ENCODE measurements around the gene IPCEF1. TPM values are rescaled to one million over a fixed set of nuclear protein-coding genes. Genes with fewer than 3 reads are reported as not detected.
A peak's percentile ranks its signal among the peaks of the same experiment; 100 is the strongest.

Gene IPCEF1
- total RNA-seq, 1 donor from 2014 or later, result 18.8 TPM

DNA sequence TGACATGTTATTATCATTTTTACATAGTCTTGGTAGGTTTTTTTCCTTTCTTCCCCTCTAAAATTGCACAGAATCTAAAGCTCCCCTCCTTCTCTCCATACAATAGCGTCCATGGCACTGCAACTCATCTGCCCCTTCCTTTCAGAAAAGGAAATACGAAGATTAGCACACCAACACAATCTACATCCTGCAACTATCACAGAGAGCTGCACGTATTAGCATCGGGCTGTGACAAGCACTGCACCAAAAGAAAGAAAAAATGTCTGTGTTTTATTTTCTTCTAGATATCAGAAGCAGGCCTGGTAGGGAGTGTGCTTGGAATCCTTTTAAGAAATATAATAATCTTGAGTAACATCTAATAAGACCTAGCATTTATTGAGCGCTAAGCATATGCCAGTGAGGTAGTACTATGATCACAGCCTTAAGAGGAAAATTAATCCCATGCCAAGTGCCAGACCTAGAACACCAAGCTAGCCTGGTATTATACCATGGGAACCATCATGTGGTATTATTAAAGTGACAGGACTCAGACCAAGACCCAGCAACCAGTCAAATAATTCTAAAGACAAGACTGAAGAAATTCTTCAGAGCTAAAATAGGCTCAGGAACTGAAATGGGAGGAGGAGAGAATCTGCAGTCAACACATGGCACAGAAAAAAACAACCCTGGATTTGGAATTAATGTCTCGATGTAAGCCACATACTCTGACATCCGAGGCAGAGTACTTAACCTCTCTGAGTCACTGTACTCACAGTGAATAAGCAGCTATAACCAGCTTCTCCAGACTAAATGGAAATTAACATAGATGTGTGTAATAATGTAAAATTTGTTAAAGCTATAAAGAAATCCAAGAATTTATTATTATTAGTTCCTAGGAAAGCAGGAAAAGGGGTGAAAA is 124.3 kb downstream of the IPCEF1 start:
- peak overlapping the region; percentile 85 for H3K27ac Mint-ChIP-seq (ENCODE audit: unreplicated experiment)
- H3K36me3 Mint-ChIP-seq (ENCODE audit: low read depth, unreplicated experiment), result peaks cover 5% of the 10 kb centered on the region
- H3K4me3 Mint-ChIP-seq (ENCODE audit: unreplicated experiment), result peak overlapping the region; percentile 9
- H3K4me1 Mint-ChIP-seq (ENCODE audit: unreplicated experiment), result peaks cover 29% of the 10 kb centered on the region
- TF ChIP-seq, protein P1, sequence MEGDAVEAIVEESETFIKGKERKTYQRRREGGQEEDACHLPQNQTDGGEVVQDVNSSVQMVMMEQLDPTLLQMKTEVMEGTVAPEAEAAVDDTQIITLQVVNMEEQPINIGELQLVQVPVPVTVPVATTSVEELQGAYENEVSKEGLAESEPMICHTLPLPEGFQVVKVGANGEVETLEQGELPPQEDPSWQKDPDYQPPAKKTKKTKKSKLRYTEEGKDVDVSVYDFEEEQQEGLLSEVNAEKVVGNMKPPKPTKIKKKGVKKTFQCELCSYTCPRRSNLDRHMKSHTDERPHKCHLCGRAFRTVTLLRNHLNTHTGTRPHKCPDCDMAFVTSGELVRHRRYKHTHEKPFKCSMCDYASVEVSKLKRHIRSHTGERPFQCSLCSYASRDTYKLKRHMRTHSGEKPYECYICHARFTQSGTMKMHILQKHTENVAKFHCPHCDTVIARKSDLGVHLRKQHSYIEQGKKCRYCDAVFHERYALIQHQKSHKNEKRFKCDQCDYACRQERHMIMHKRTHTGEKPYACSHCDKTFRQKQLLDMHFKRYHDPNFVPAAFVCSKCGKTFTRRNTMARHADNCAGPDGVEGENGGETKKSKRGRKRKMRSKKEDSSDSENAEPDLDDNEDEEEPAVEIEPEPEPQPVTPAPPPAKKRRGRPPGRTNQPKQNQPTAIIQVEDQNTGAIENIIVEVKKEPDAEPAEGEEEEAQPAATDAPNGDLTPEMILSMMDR (IDR thresholded peaks at IDR 0.05; ENCODE audit: unreplicated experiment), result no peak
- no peaks in the 10 kb centered on the region for H3K27me3 Mint-ChIP-seq (ENCODE audit: unreplicated experiment)
- peak; percentile 14 for DNase-seq (ENCODE audit: low spot score)
- no peaks in the 10 kb centered on the region for H3K9me3 Mint-ChIP-seq (ENCODE audit: unreplicated experiment)

DNA sequence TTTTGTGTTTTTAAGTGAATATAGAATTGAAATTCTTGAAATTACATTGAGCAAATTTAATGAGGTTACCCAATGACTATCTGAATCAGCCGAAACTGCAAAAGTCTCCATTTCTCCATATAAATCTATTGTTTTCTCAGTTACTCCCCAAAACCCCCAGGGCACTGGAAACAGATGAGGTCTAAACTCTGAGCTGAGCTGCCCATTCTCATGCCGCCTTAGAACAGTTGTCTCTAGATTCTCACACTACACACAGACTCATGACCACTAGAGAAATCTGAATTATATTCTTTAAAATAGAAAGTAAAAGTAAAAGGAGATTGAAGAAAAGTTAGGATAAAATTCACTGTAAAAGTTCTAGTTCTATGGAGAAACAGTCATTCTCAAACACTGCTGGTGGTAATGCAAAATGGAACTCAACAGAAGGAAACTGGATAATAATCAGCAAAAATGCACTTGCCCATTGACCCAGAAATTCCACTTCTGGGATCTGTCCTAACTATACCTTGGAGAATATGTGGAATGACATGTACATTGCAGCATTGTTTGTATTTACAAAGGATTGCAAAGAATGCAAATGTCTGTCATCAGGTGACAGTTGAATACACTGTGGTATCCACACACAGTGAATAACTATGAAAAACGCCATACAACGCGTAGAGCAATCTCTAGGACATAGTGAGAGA is 125.5 kb downstream of the IPCEF1 start:
- DNase-seq (ENCODE audit: low spot score), result no peak
- no peaks in the 10 kb centered on the region for H3K9me3 Mint-ChIP-seq (ENCODE audit: unreplicated experiment)
- H3K27ac Mint-ChIP-seq (ENCODE audit: unreplicated experiment), result peak overlapping the region; percentile 85
- no peaks in the 10 kb centered on the region for H3K27me3 Mint-ChIP-seq (ENCODE audit: unreplicated experiment)
- H3K4me3 Mint-ChIP-seq (ENCODE audit: unreplicated experiment), result no peak overlapping the region
- H3K4me1 Mint-ChIP-seq (ENCODE audit: unreplicated experiment), result peaks cover 29% of the 10 kb centered on the region
- TF ChIP-seq, protein P1 (IDR thresholded peaks at IDR 0.05; ENCODE audit: unreplicated experiment), result no peak
- peaks cover 10% of the 10 kb centered on the region for H3K36me3 Mint-ChIP-seq (ENCODE audit: low read depth, unreplicated experiment)

DNA sequence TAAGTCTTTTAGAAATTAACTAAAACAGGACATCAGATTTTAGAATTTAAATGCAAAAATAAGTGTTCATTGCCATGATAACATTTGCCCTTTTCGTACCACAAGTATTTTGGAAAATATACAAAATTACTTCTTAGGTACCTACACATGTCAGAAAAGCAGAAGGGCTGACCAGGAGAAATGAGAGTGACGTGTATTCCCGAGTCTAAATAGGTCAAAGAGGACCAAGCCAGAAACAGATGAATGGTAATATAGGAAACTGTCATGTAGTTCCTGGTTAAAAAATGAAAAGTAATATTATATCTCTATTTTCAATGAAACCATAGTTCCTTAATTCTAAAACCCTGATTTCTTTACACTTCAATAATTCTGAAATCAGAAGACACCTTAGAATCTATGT is 126.2 kb downstream of the IPCEF1 start:
- Mint-ChIP-seq H3K4me1 (ENCODE audit: unreplicated experiment) (peaks cover 29% of the 10 kb centered on the region), H3K27ac (ENCODE audit: unreplicated experiment) (no peak overlapping the region)
- DNase-seq (ENCODE audit: low spot score), result no peak

DNA sequence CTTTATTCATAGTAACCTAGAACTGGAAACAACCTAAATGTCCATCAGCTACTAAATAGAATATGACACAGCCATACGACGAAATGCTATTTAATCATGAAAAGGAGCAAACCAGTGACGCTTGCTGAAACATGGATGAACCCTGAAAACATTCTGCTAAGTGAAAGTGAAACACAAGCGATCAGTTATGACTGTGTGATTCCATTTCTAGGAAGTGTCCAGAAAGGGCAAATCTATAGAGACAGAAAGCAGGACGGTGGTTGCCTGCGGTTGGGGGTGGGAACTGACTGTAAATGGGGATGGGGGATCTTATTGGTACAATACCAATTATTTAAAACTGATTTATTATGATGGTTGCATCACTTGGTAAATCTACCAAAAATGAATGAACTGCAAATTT is 126.8 kb downstream of the IPCEF1 start:
- peaks cover 8% of the 10 kb centered on the region for H3K36me3 Mint-ChIP-seq (ENCODE audit: low read depth, unreplicated experiment)
- TF ChIP-seq, protein P1 (IDR thresholded peaks at IDR 0.05; ENCODE audit: unreplicated experiment), result no peak
- peaks cover 28% of the 10 kb centered on the region for H3K4me1 Mint-ChIP-seq (ENCODE audit: unreplicated experiment)
- H3K27me3 Mint-ChIP-seq (ENCODE audit: unreplicated experiment), result peaks cover 3% of the 10 kb centered on the region
- H3K9me3 Mint-ChIP-seq (ENCODE audit: unreplicated experiment), result no peaks in the 10 kb centered on the region
- DNase-seq (ENCODE audit: low spot score), result no peak
- H3K4me3 Mint-ChIP-seq (ENCODE audit: unreplicated experiment), result no peak overlapping the region
- H3K27ac Mint-ChIP-seq (ENCODE audit: unreplicated experiment), result no peak overlapping the region

More for the DNA sequence above, 126.2 kb downstream of the IPCEF1 start:
- H3K36me3 Mint-ChIP-seq (ENCODE audit: low read depth, unreplicated experiment), result peaks cover 10% of the 10 kb centered on the region
- H3K9me3 Mint-ChIP-seq (ENCODE audit: unreplicated experiment), result no peaks in the 10 kb centered on the region
- peaks cover 3% of the 10 kb centered on the region for H3K27me3 Mint-ChIP-seq (ENCODE audit: unreplicated experiment)
- TF ChIP-seq, protein P1 (IDR thresholded peaks at IDR 0.05; ENCODE audit: unreplicated experiment), result no peak
- no peak overlapping the region for H3K4me3 Mint-ChIP-seq (ENCODE audit: unreplicated experiment)

DNA sequence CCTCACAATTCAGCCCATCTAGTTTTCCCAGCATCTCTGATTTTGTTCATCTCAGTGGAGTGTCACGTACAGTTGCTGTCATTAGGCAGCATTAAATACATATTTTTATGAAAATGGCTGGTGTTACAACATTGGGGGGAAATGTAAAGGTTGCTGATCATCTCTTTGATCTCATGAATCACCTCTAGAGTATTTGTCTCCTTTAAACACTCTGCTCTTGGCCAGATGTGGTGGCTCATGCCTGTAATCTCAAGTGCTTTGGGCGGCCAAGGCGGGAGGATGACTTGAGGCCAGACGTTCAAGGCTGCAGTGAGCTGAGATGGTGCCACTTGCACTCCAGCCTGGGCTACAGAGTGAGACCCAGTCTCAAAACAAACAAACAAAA is 128.1 kb downstream of the IPCEF1 start:
- no peak overlapping the region for H3K27ac Mint-ChIP-seq (ENCODE audit: unreplicated experiment)
- peaks cover 5% of the 10 kb centered on the region for H3K36me3 Mint-ChIP-seq (ENCODE audit: low read depth, unreplicated experiment)
- no peaks in the 10 kb centered on the region for H3K9me3 Mint-ChIP-seq (ENCODE audit: unreplicated experiment)
- TF ChIP-seq, protein P1 (IDR thresholded peaks at IDR 0.05; ENCODE audit: unreplicated experiment), result no peak
- H3K4me3 Mint-ChIP-seq (ENCODE audit: unreplicated experiment), result no peak overlapping the region
- no peak for DNase-seq (ENCODE audit: low spot score)
- peaks cover 3% of the 10 kb centered on the region for H3K27me3 Mint-ChIP-seq (ENCODE audit: unreplicated experiment)
- peaks cover 23% of the 10 kb centered on the region for H3K4me1 Mint-ChIP-seq (ENCODE audit: unreplicated experiment)
